ENCODE data around the gene DNAH17. TPM values are rescaled to one million over a fixed set of nuclear protein-coding genes. Genes with fewer than 3 reads are reported as not detected.

The DNAH17 gene
- polyA plus RNA-seq, 1 experiment = not detected

DNA sequence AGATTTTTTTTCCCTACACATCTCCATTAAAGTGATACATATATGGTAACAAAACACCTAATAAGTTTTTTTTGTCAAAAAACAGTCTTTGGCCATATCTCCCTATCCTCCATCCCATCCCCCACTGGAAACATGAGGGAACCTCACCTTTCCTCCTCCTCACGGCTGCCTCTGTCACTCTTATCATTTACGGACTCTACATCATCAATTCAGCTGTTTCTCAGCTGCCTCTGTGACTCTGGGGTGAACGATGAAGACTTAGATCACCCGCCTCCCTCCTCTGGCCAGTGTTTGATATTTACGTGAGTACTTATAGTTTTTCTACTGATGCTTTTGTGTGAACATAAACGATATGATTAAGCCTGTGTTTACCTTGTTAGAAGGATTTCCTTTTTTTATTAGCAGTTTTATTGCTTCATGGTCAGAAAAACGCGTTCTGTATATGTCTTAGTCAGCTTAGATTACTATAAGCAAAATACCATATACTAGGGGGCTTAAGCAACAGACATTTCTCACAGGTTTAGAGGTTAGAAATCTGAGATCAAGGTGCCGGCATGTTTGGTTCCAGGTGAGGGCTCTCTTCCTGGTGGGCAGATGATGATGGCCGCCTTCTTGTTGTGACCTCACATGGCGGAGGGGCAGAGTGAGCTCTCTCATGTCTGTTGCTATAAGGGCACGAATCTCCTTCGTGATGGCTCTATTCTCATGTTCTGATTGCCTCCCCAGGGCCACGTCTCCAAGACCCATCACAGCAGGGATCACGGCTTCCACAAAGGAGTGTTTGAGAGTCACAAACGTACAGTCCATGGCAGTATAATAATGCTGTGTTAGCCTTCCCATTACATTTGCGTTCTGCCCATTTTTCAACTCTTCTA lies 32.1 kb downstream of the DNAH17 start:
- no peak for DNase-seq (ENCODE audit: low read depth)

DNA sequence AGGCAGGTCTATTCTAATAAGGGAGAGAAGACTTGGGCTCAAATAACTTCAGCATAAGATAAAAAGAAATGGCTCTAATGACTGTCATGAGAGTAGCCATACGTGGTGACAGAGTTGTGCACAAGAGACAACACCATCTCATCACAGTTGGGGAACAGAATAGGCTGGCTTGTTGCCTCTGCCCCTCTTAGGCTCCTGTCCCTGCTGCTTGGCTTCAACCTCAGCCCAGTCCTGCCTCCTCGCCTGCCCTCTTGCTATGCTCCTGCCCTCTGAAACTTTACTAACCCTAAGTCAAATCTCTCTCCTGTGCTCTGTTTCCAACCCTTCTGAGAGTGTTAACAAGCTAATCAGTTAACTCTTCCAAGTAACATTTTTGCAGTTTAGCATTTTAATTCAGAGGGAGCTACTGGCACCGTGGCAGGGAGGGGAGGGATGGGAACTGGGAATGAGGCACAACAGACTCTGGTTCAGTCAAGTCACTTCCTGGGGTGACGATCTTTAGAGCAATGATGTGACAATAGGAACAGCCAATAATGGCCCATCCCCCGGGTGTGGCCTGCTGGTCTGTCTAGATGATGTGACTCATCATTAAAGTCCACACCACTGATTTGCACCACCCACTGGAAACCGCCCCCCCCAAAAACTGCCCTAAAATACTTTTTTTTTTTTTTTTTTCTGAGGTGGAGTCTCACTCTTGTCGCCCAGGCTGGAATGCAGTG lies 35.5 kb downstream of the DNAH17 start:
- Histone ChIP-seq H3K36me3 (ENCODE audit: control insufficient read depth, insufficient read depth, low read length) (no peaks in the 10 kb centered on the region), H3K27me3 (ENCODE audit: control insufficient read depth, insufficient read depth, low read length) (peaks cover 6% of the 10 kb centered on the region; the same call in 1 of the 2 replicates), H3K4me3 (ENCODE audit: low read depth, low read length) (no peak overlapping the region)
- TF ChIP-seq, protein P1, sequence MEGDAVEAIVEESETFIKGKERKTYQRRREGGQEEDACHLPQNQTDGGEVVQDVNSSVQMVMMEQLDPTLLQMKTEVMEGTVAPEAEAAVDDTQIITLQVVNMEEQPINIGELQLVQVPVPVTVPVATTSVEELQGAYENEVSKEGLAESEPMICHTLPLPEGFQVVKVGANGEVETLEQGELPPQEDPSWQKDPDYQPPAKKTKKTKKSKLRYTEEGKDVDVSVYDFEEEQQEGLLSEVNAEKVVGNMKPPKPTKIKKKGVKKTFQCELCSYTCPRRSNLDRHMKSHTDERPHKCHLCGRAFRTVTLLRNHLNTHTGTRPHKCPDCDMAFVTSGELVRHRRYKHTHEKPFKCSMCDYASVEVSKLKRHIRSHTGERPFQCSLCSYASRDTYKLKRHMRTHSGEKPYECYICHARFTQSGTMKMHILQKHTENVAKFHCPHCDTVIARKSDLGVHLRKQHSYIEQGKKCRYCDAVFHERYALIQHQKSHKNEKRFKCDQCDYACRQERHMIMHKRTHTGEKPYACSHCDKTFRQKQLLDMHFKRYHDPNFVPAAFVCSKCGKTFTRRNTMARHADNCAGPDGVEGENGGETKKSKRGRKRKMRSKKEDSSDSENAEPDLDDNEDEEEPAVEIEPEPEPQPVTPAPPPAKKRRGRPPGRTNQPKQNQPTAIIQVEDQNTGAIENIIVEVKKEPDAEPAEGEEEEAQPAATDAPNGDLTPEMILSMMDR (IDR thresholded peaks at IDR 0.05; ENCODE audit: insufficient read depth, low read depth, low read length) = no peak
- POLR2A ChIA-PET = no interaction called here
- no peak for DNase-seq (ENCODE audit: low read depth)
- CTCF ChIA-PET = no interaction called here

More for the DNA sequence above, 32.1 kb downstream of the DNAH17 start:
- Histone ChIP-seq H3K4me3 (ENCODE audit: low read depth, low read length) (no peak overlapping the region), H3K36me3 (ENCODE audit: control insufficient read depth, insufficient read depth, low read length) (no peaks in the 10 kb centered on the region), H3K27me3 (ENCODE audit: control insufficient read depth, insufficient read depth, low read length) (peaks cover 4% of the 10 kb centered on the region; the same call in 1 of the 2 replicates)
- CTCF ChIA-PET = interaction anchor here (1.0 kb wide), 1 partner anchor 9 kb away, joined by 4 read pairs; no protein-coding TSS in a partner anchor
- POLR2A ChIA-PET = no interaction called here
- TF ChIP-seq, protein P1 (IDR thresholded peaks at IDR 0.05; ENCODE audit: insufficient read depth, low read depth, low read length) = no peak

DNA sequence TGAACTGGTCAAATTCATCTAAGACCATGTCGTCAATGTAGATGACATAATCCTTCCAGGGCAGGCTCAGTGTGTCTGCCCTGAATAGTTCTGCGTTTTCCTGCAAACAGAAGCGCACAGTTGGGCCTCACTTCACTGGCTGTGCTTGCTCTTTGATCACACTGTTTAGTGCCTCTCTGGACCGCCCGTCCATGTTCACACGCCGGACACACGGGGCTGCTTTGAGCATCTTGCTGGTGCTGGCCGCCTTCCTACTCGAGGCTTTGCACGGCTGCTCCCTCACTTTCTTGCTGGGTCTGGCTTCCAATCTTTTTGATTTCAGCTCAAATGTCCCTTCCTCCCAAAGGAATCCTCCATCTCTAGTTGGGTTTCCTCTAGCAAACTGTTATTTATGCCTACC lies 37.4 kb downstream of the DNAH17 start:
- ChIA-PET CTCF (no interaction called here), POLR2A (no interaction called here)
- Histone ChIP-seq H3K36me3 (ENCODE audit: control insufficient read depth, insufficient read depth, low read length) (no peaks in the 10 kb centered on the region), H3K4me3 (ENCODE audit: low read depth, low read length) (no peak overlapping the region), H3K27me3 (ENCODE audit: control insufficient read depth, insufficient read depth, low read length) (peaks cover 4% of the 10 kb centered on the region; the same call in 1 of the 2 replicates)
- DNase-seq (ENCODE audit: low read depth) = no peak
- TF ChIP-seq, protein P1 (IDR thresholded peaks at IDR 0.05; ENCODE audit: insufficient read depth, low read depth, low read length) = no peak

DNA sequence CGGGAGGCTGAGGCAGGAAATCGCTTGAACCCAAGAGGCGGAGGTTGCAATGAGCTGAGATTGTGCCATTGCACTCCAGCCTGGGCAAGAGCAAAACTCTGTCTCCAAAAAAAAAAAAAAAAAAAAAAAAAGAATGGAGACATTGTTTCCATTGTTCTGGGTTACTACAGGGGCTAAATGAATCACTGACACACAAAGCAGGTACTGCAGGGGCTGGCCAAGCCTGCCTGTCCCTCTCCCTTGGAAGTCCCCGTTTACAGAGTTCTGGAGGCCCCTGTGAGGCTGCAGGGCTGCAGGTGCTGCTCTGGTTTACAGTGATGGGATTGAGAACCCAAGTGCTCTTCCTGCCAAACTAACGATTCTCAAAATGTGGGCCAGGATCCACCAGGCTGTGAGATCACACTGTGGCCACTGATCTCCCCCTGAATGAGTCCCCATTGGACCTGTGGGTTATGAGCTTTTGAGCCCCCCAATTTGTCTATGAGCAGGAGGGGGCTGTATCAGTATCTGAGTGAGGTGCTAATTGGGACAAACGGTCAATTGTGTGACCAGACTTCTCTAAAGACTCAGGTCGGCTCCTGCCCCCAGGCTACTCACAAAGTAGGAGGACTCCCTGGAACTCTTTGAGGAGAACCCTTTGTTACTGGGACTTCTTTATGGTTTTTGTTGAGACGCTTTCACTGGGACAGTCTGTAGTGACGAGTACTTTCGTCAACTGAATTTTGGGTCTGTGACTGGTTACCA lies 39.0 kb downstream of the DNAH17 start:
- H3K4me3 ChIP-seq (ENCODE audit: low read depth, low read length) = no peak overlapping the region
- TF ChIP-seq, protein P1 (IDR thresholded peaks at IDR 0.05; ENCODE audit: insufficient read depth, low read depth, low read length) = no peak
- CTCF ChIA-PET = no interaction called here
- POLR2A ChIA-PET = no interaction called here
- peaks cover 4% of the 10 kb centered on the region; the same call in 1 of the 2 replicates for H3K27me3 ChIP-seq (ENCODE audit: control insufficient read depth, insufficient read depth, low read length)
- H3K36me3 ChIP-seq (ENCODE audit: control insufficient read depth, insufficient read depth, low read length) = no peaks in the 10 kb centered on the region
- no peak for DNase-seq (ENCODE audit: low read depth)
